MM.1S (cell line): Measurements from ENCODE around the gene SCAMP4.

ENCODE experiments used
- EZH2 ChIP-seq: fragments of 300-600 bp; sonication (generic); optimal IDR thresholded peaks from 2 replicates; pipeline ENCODE3; 2017; ENCODE audit warnings: low read depth, mild to moderate bottlenecking, antibody characterized with exemption, low read length, mixed read lengths
- EZH2phosphoT487 ChIP-seq: fragments of 300-600 bp; sonication (generic); IDR thresholded peaks from 2 replicates; pipeline ENCODE4 v1.6.1; 2018; ENCODE audit warnings: antibody characterized with exemption, low read length
- TF ChIP-seq, protein P1 (sequence below): fragments of 300-600 bp; sonication (generic); IDR thresholded peaks from 2 replicates; pipeline ENCODE4 v1.5.1; 2016; ENCODE audit warnings: antibody characterized with exemption, low read length, mixed read lengths

DNA sequence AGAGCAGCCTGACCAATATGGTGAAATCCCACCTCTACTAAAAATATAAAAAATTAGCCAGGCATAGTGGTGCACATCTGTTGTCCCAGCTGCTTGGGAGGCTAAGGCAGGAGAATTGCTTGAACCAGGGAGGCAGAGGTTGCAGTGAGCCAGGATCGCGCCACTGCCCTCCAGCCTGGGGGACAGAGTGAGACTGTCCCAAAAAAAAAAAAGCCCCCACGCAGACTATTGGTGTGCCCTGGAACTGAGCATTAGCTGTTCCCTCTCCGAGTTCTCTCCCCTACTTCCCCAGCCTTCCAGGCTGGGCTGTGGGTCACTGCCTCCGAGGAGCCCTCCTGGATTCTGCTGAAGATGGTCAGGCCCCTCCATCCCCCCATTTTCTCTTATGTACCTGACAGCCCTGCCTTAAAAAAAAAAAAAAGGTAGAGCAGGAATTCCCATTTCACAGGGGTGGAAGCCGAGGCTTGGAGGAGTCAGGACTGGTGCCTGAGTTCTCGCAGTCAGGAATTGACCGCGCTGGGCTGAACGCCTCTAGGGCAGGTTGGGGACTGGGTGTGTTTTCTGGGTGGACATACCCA lies 1.9 kb downstream of the SCAMP4 start:
- TF ChIP-seq, protein P1, sequence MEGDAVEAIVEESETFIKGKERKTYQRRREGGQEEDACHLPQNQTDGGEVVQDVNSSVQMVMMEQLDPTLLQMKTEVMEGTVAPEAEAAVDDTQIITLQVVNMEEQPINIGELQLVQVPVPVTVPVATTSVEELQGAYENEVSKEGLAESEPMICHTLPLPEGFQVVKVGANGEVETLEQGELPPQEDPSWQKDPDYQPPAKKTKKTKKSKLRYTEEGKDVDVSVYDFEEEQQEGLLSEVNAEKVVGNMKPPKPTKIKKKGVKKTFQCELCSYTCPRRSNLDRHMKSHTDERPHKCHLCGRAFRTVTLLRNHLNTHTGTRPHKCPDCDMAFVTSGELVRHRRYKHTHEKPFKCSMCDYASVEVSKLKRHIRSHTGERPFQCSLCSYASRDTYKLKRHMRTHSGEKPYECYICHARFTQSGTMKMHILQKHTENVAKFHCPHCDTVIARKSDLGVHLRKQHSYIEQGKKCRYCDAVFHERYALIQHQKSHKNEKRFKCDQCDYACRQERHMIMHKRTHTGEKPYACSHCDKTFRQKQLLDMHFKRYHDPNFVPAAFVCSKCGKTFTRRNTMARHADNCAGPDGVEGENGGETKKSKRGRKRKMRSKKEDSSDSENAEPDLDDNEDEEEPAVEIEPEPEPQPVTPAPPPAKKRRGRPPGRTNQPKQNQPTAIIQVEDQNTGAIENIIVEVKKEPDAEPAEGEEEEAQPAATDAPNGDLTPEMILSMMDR, result no peak
- no peak for TF ChIP-seq EZH2
- no peak for TF ChIP-seq EZH2phosphoT487
